Gastrocnemius medialis (tissue), 4 donors: ENCODE results near the gene ENAH.
"Not testable (repeated sequence)": the region's sequence is repeated elsewhere in the genome, so short reads cannot be mapped to it uniquely, and the experiment has no call there.

Experiments
- POLR2A ChIP-seq, 2 donors: fragments of 450-650 bp; IDR thresholded peaks; one replicate each; pipeline ENCODE4 v1.6.1; 2017; ENCODE audit warnings: antibody characterized with exemption in 2 of 2, mild to moderate bottlenecking in 2 of 2, moderate library complexity in 2 of 2
- TF ChIP-seq, protein P1 (sequence below), 5 experiments: fragments of 450-650 bp in 3 of 5; fragments of 200-600 bp in 2 of 5; sonication (generic) in 2 of 5; IDR thresholded peaks in 4 of 5; conservative IDR thresholded peaks in 1 of 5; 1 replicate in 4 of 5; 2 replicates in 1 of 5; pipeline ENCODE4 v1.5.1; 2016 to 2019; ENCODE audit warnings: antibody characterized with exemption in 5 of 5, mild to moderate bottlenecking in 3 of 5, moderate library complexity in 3 of 5

GRCh38 chr1:225628794-225629193 is 24.1 kb downstream of the ENAH start:
- not testable (repeated sequence) for TF ChIP-seq POLR2A (IDR thresholded peaks at IDR 0.05)
- TF ChIP-seq, protein P1, sequence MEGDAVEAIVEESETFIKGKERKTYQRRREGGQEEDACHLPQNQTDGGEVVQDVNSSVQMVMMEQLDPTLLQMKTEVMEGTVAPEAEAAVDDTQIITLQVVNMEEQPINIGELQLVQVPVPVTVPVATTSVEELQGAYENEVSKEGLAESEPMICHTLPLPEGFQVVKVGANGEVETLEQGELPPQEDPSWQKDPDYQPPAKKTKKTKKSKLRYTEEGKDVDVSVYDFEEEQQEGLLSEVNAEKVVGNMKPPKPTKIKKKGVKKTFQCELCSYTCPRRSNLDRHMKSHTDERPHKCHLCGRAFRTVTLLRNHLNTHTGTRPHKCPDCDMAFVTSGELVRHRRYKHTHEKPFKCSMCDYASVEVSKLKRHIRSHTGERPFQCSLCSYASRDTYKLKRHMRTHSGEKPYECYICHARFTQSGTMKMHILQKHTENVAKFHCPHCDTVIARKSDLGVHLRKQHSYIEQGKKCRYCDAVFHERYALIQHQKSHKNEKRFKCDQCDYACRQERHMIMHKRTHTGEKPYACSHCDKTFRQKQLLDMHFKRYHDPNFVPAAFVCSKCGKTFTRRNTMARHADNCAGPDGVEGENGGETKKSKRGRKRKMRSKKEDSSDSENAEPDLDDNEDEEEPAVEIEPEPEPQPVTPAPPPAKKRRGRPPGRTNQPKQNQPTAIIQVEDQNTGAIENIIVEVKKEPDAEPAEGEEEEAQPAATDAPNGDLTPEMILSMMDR (IDR thresholded peaks at IDR 0.05 in 4 of 5, conservative IDR thresholded peaks at IDR 0.05 in 1 of 5) = not testable (repeated sequence)
